Neuronal stem cell (in vitro differentiated cells): ENCODE results near the gene OVCA2.

Experiments
- DNase-seq: peaks from one replicate; pipeline ENCODE4 v3.0.0-alpha.2; 2013; ENCODE audit warnings: low spot score
- H2AFZ ChIP-seq: one replicate; pipeline ENCODE4 v1.6.1; 2013; ENCODE audit warnings: mild to moderate bottlenecking, low read length, inconsistent platforms
- H2AK5ac ChIP-seq: 2 replicates; pipeline ENCODE4 v1.6.1; 2013; ENCODE audit warnings: low read depth, mild to moderate bottlenecking, inconsistent platforms, low read length, moderate library complexity, mixed read lengths
- H2BK120ac ChIP-seq: 2 replicates; pipeline ENCODE4 v1.6.1; 2013; ENCODE audit warnings: low read depth, mild to moderate bottlenecking, inconsistent platforms, low read length, moderate library complexity, mixed read lengths
- H2BK12ac ChIP-seq: one replicate; pipeline ENCODE4 v1.6.1; 2013; ENCODE audit warnings: low read length, inconsistent platforms
- H2BK15ac ChIP-seq: 2 replicates; pipeline ENCODE4 v1.6.1; 2013; ENCODE audit warnings: mild to moderate bottlenecking, low read length, inconsistent platforms, mixed read lengths
- H2BK5ac ChIP-seq: one replicate; pipeline ENCODE4 v1.6.1; 2013; ENCODE audit warnings: inconsistent platforms, mild to moderate bottlenecking, low read length, moderate library complexity
- H3K14ac ChIP-seq: one replicate; pipeline ENCODE4 v1.6.1; 2013; ENCODE audit warnings: low read length, inconsistent platforms
- H3K18ac ChIP-seq: 2 replicates; pipeline ENCODE4 v1.6.1; 2013; ENCODE audit warnings: low read length, inconsistent platforms
- H3K23ac ChIP-seq: 2 replicates; pipeline ENCODE4 v1.6.1; 2013; ENCODE audit warnings: low read depth, mild to moderate bottlenecking, mixed read lengths, low read length, inconsistent platforms; ENCODE audit not compliant: poor library complexity
- H3K27ac ChIP-seq: replicated peaks from 3 replicates; pipeline ENCODE4 v1.5.1; 2013; ENCODE audit warnings: low read length, inconsistent platforms
- H3K27me3 ChIP-seq, 3 experiments: 2 replicates each; pipeline ENCODE4 v1.6.1; 2013; ENCODE audit warnings: low read length in 3 of 3, mild to moderate bottlenecking in 2 of 3, inconsistent platforms in 1 of 3, low read depth in 1 of 3, mixed read lengths in 1 of 3, moderate library complexity in 1 of 3; ENCODE audit not compliant: control insufficient read depth in 3 of 3, insufficient read depth in 3 of 3
- H3K36me3 ChIP-seq, 2 donors: replicated peaks in 1 of 2; 2 replicates each; pipeline ENCODE4 v1.6.1; 2013; ENCODE audit warnings: low read length in 2 of 2; ENCODE audit not compliant: control insufficient read depth in 2 of 2, insufficient read depth in 2 of 2
- H3K4ac ChIP-seq: 2 replicates; pipeline ENCODE4 v1.6.1; 2013; ENCODE audit warnings: inconsistent platforms, mild to moderate bottlenecking, low read length, moderate library complexity
- H3K4me1 ChIP-seq, 2 donors: 1 replicate in 1 of 2; 2 replicates in 1 of 2; pipeline ENCODE4 v1.6.1; 2013; ENCODE audit warnings: low read length in 2 of 2, low read depth in 1 of 2; ENCODE audit not compliant: control insufficient read depth in 2 of 2, insufficient read depth in 1 of 2
- H3K4me2 ChIP-seq: one replicate; pipeline ENCODE4 v1.6.1; 2013; ENCODE audit warnings: mild to moderate bottlenecking, low read length, inconsistent platforms; ENCODE audit not compliant: insufficient read depth, poor library complexity, severe bottlenecking
- H3K4me3 ChIP-seq, 2 donors: 2 replicates each; pipeline ENCODE4 v1.5.1; 2013; ENCODE audit warnings: low read length in 2 of 2, mild to moderate bottlenecking in 2 of 2, inconsistent platforms in 1 of 2, moderate library complexity in 1 of 2
- H3K79me1 ChIP-seq: one replicate; pipeline ENCODE4 v1.6.1; 2013; ENCODE audit warnings: low read depth, mild to moderate bottlenecking, inconsistent platforms, low read length, moderate library complexity
- H3K9ac ChIP-seq: one replicate; pipeline ENCODE4 v1.6.1; 2013; ENCODE audit warnings: mild to moderate bottlenecking, low read depth, low read length, inconsistent platforms; ENCODE audit not compliant: poor library complexity
- H3K9me3 ChIP-seq, 2 donors: replicated peaks in 1 of 2; 2 replicates each; pipeline versions ENCODE3 to v1.6.1; 2013; ENCODE audit warnings: low read length in 2 of 2, mild to moderate bottlenecking in 2 of 2, inconsistent platforms in 1 of 2, low read depth in 1 of 2, mixed read lengths in 1 of 2, moderate library complexity in 1 of 2; ENCODE audit not compliant: control insufficient read depth in 2 of 2, insufficient read depth in 1 of 2
- H4K8ac ChIP-seq: one replicate; pipeline ENCODE4 v1.6.1; 2013; ENCODE audit warnings: low read depth, mild to moderate bottlenecking, inconsistent platforms, low read length, moderate library complexity
- H4K91ac ChIP-seq: one replicate; pipeline ENCODE4 v1.6.1; 2013; ENCODE audit warnings: low read length, low read depth, mild to moderate bottlenecking, inconsistent platforms; ENCODE audit not compliant: poor library complexity
- WGBS, 2 donors: extraction: QIAGEN DNeasy Blood & Tissue Kit; methylation state at CpG; one replicate each; pipeline ENCODE4 v1.1.7; 2013; ENCODE audit warnings: missing lambda C conversion rate in 2 of 2, mixed read lengths in 1 of 2; ENCODE audit not compliant: insufficient read length in 2 of 2, insufficient replicate concordance in 1 of 2; ENCODE audit errors: extremely low coverage in 2 of 2; 5-methylcytosine and 5-hydroxymethylcytosine counted together

Gene OVCA2

GRCh38 chr17:1997927-1998742, 43.7 kb upstream of the OVCA2 start:
- no peak overlapping the region for H2BK12ac ChIP-seq
- H3K36me3 ChIP-seq: no peaks in the 10 kb centered on the region
- H3K4me3 ChIP-seq: peak overlapping the region in 1 of 2 donors; percentile 53
- peak overlapping the region; percentile 95 for H3K18ac ChIP-seq
- peak overlapping the region; percentile 84 for H3K9ac ChIP-seq
- no peaks in the 10 kb centered on the region for H3K27me3 ChIP-seq
- H2AK5ac ChIP-seq: peak overlapping the region; percentile 93
- H4K91ac ChIP-seq: no peak overlapping the region
- peak overlapping the region; percentile 32 for H2BK120ac ChIP-seq
- peaks cover 26 to 38% of the 10 kb centered on the region in 2 donors for H3K4me1 ChIP-seq
- no peaks in the 10 kb centered on the region for H3K79me1 ChIP-seq
- H2BK15ac ChIP-seq: peak overlapping the region; percentile 90
- WGBS, 2 donors: no CpG with 5 or more reads among the region's 92 CpGs
- H3K27ac ChIP-seq: no peak overlapping the region
- peak overlapping the region; percentile 70 for H3K4me2 ChIP-seq
- H2BK5ac ChIP-seq: peak overlapping the region; percentile 40
- H3K14ac ChIP-seq: no peak overlapping the region
- H3K4ac ChIP-seq: no peak overlapping the region
- no peak overlapping the region for H4K8ac ChIP-seq
- DNase-seq: peak; percentile 51
- peaks cover 0 to 2% of the 10 kb centered on the region in 2 donors for H3K9me3 ChIP-seq
- H3K23ac ChIP-seq: peak overlapping the region; percentile 21
- H2AFZ ChIP-seq: peak overlapping the region; percentile 25

- H3K4ac ChIP-seq: peak overlapping the region; percentile 19
- no peak overlapping the region for H3K14ac ChIP-seq
- H3K27me3 ChIP-seq: no peaks in the 10 kb centered on the region
- peaks cover 0 to 2% of the 10 kb centered on the region in 2 donors for H3K9me3 ChIP-seq
- no peak overlapping the region for H3K23ac ChIP-seq
- H2BK5ac ChIP-seq: peak overlapping the region; percentile 8
- peak; percentile 66 for DNase-seq
- peak overlapping the region; percentile 43 for H2AK5ac ChIP-seq
- H2BK12ac ChIP-seq: peak overlapping the region; percentile 36
- peak overlapping the region; percentile 1 to 9 for H3K4me3 ChIP-seq
- peaks cover 28 to 38% of the 10 kb centered on the region in 2 donors for H3K4me1 ChIP-seq
- peak overlapping the region; percentile 48 for H3K4me2 ChIP-seq
- H2BK15ac ChIP-seq: peak overlapping the region; percentile 18
- no peak overlapping the region for H4K8ac ChIP-seq
- peak overlapping the region; percentile 64 for H3K9ac ChIP-seq
- H3K18ac ChIP-seq: peak overlapping the region; percentile 93
- H2AFZ ChIP-seq: peak overlapping the region; percentile 57
- no peaks in the 10 kb centered on the region for H3K36me3 ChIP-seq
- no peak overlapping the region for H2BK120ac ChIP-seq
- WGBS, 2 donors: no CpG with 5 or more reads among the region's 13 CpGs
- peak overlapping the region; percentile 92 for H3K27ac ChIP-seq
- H4K91ac ChIP-seq: peak overlapping the region; percentile 47
- H3K79me1 ChIP-seq: no peaks in the 10 kb centered on the region
Measured at GRCh38 chr17:1999557-2000251, 42.1 kb upstream of the OVCA2 start.

GRCh38 chr17:2002767-2003329, 39.0 kb upstream of the OVCA2 start:
- peak overlapping the region; percentile 72 for H2AFZ ChIP-seq
- H3K4me2 ChIP-seq: no peak overlapping the region
- peak overlapping the region; percentile 57 for H3K27ac ChIP-seq
- no peak overlapping the region for H3K4me3 ChIP-seq
- peaks cover 1% of the 10 kb centered on the region for H3K79me1 ChIP-seq
- H3K4me1 ChIP-seq: peaks cover 17 to 21% of the 10 kb centered on the region in 2 donors
- H2BK12ac ChIP-seq: peak overlapping the region; percentile 30
- H3K27me3 ChIP-seq: no peaks in the 10 kb centered on the region
- peak overlapping the region; percentile 93 for H2AK5ac ChIP-seq
- H3K23ac ChIP-seq: no peak overlapping the region
- H4K8ac ChIP-seq: no peak overlapping the region
- peak overlapping the region; percentile 78 for H3K18ac ChIP-seq
- DNase-seq: no peak
- peak overlapping the region; percentile 94 for H2BK15ac ChIP-seq
- H2BK5ac ChIP-seq: peak overlapping the region; percentile 71
- H3K36me3 ChIP-seq: no peaks in the 10 kb centered on the region
- H4K91ac ChIP-seq: peak overlapping the region; percentile 9
- H2BK120ac ChIP-seq: peak overlapping the region; percentile 89
- H3K14ac ChIP-seq: peak overlapping the region; percentile 6
- no peak overlapping the region for H3K4ac ChIP-seq
- peak overlapping the region; percentile 44 for H3K9ac ChIP-seq
- peaks cover 0 to 2% of the 10 kb centered on the region in 2 donors for H3K9me3 ChIP-seq
- no CpG with 5 or more reads among the region's 16 CpGs for WGBS, 2 donors
